ENCODE results near the gene CSNK1D. TPM values are rescaled to one million over a fixed set of nuclear protein-coding genes. Genes with fewer than 3 reads are reported as not detected.

CSNK1D gene
- total RNA-seq, 2 donors from 2014 or later = 140 to 142 TPM

GRCh38 chr17:82223517-82223916 is 50.0 kb downstream of the CSNK1D start:
- no peaks in the 10 kb centered on the region for H3K9me3 Mint-ChIP-seq
- H3K27me3 Mint-ChIP-seq = no peaks in the 10 kb centered on the region
- H3K36me3 Mint-ChIP-seq (ENCODE audit: low read depth) = peaks cover 6% of the 10 kb centered on the region
- no peak for ATAC-seq (replicated peaks)
- H3K4me3 Mint-ChIP-seq = no peak overlapping the region
- no peaks in the 10 kb centered on the region for H3K4me1 Mint-ChIP-seq
- no peak overlapping the region for H3K27ac Mint-ChIP-seq

- no peaks in the 10 kb centered on the region for H3K36me3 Mint-ChIP-seq (ENCODE audit: low read depth)
- ATAC-seq (replicated peaks) = no peak
- no peak overlapping the region for H3K27ac Mint-ChIP-seq
- H3K4me3 Mint-ChIP-seq = no peak overlapping the region
- no peaks in the 10 kb centered on the region for H3K27me3 Mint-ChIP-seq
- H3K9me3 Mint-ChIP-seq = no peaks in the 10 kb centered on the region
- no peaks in the 10 kb centered on the region for H3K4me1 Mint-ChIP-seq
Measured at GRCh38 chr17:82222816-82223215, 50.7 kb downstream of the CSNK1D start.

GRCh38 chr17:82221341-82221902 is 52.1 kb downstream of the CSNK1D start:
- H3K27me3 Mint-ChIP-seq = no peaks in the 10 kb centered on the region
- H3K4me3 Mint-ChIP-seq = no peak overlapping the region
- H3K27ac Mint-ChIP-seq = no peak overlapping the region
- no peaks in the 10 kb centered on the region for H3K9me3 Mint-ChIP-seq
- no peaks in the 10 kb centered on the region for H3K36me3 Mint-ChIP-seq (ENCODE audit: low read depth)
- no peak for ATAC-seq (replicated peaks)
- H3K4me1 Mint-ChIP-seq = peaks cover 1% of the 10 kb centered on the region

GRCh38 chr17:82219753-82220709 is 53.5 kb downstream of the CSNK1D start:
- ATAC-seq (replicated peaks) = no peak
- H3K4me1 Mint-ChIP-seq = peaks cover 8% of the 10 kb centered on the region
- H3K36me3 Mint-ChIP-seq (ENCODE audit: low read depth) = no peaks in the 10 kb centered on the region
- H3K9me3 Mint-ChIP-seq = no peaks in the 10 kb centered on the region
- H3K27me3 Mint-ChIP-seq = no peaks in the 10 kb centered on the region
- no peak overlapping the region for H3K4me3 Mint-ChIP-seq
- no peak overlapping the region for H3K27ac Mint-ChIP-seq

- H3K4me1 Mint-ChIP-seq = peaks cover 14% of the 10 kb centered on the region
- no peaks in the 10 kb centered on the region for H3K9me3 Mint-ChIP-seq
- no peak overlapping the region for H3K27ac Mint-ChIP-seq
- no peaks in the 10 kb centered on the region for H3K36me3 Mint-ChIP-seq (ENCODE audit: low read depth)
- no peak for ATAC-seq (replicated peaks)
- H3K27me3 Mint-ChIP-seq = no peaks in the 10 kb centered on the region
- H3K4me3 Mint-ChIP-seq = no peak overlapping the region
Measured at GRCh38 chr17:82219083-82219482, 54.4 kb downstream of the CSNK1D start.

GRCh38 chr17:82218349-82219075 is 55.0 kb downstream of the CSNK1D start:
- peaks cover 18% of the 10 kb centered on the region for H3K4me1 Mint-ChIP-seq
- no peaks in the 10 kb centered on the region for H3K9me3 Mint-ChIP-seq
- no peak overlapping the region for H3K27ac Mint-ChIP-seq
- no peak overlapping the region for H3K4me3 Mint-ChIP-seq
- H3K27me3 Mint-ChIP-seq = no peaks in the 10 kb centered on the region
- ATAC-seq (replicated peaks) = no peak
- no peaks in the 10 kb centered on the region for H3K36me3 Mint-ChIP-seq (ENCODE audit: low read depth)

- ATAC-seq (replicated peaks) = no peak
Measured at GRCh38 chr17:82217530-82218204, 55.8 kb downstream of the CSNK1D start.

GRCh38 chr17:82217120-82217529 is 56.4 kb downstream of the CSNK1D start:
- H3K27ac Mint-ChIP-seq = peak overlapping the region; percentile 84
- no peaks in the 10 kb centered on the region for H3K36me3 Mint-ChIP-seq (ENCODE audit: low read depth)
- H3K27me3 Mint-ChIP-seq = no peaks in the 10 kb centered on the region
- ATAC-seq (replicated peaks) = no peak
- no peaks in the 10 kb centered on the region for H3K9me3 Mint-ChIP-seq
- H3K4me1 Mint-ChIP-seq = peaks cover 20% of the 10 kb centered on the region
- H3K4me3 Mint-ChIP-seq = peak overlapping the region; percentile 70

More at GRCh38 chr17:82217530-82218204, 55.8 kb downstream of the CSNK1D start:
- Mint-ChIP-seq H3K36me3 (ENCODE audit: low read depth) (no peaks in the 10 kb centered on the region), H3K4me3 (no peak overlapping the region), H3K9me3 (no peaks in the 10 kb centered on the region), H3K27me3 (no peaks in the 10 kb centered on the region), H3K27ac (no peak overlapping the region), H3K4me1 (peaks cover 20% of the 10 kb centered on the region)

- peaks cover 20% of the 10 kb centered on the region for H3K4me1 Mint-ChIP-seq
- H3K27ac Mint-ChIP-seq = peak overlapping the region; percentile 84
- peak; percentile 83 for ATAC-seq (replicated peaks)
Measured at GRCh38 chr17:82216301-82217119, 57.0 kb downstream of the CSNK1D start.

GRCh38 chr17:82215972-82216300 is 57.6 kb downstream of the CSNK1D start:
- H3K27me3 Mint-ChIP-seq = no peaks in the 10 kb centered on the region
- H3K4me3 Mint-ChIP-seq = peak overlapping the region; percentile 70
- H3K27ac Mint-ChIP-seq = peak overlapping the region; percentile 84
- peaks cover 20% of the 10 kb centered on the region for H3K4me1 Mint-ChIP-seq
- no peaks in the 10 kb centered on the region for H3K9me3 Mint-ChIP-seq
- no peaks in the 10 kb centered on the region for H3K36me3 Mint-ChIP-seq (ENCODE audit: low read depth)
- no peak for ATAC-seq (replicated peaks)

More at GRCh38 chr17:82216301-82217119, 57.0 kb downstream of the CSNK1D start:
- Mint-ChIP-seq H3K36me3 (ENCODE audit: low read depth) (no peaks in the 10 kb centered on the region), H3K27me3 (no peaks in the 10 kb centered on the region), H3K4me3 (peak overlapping the region; percentile 70), H3K9me3 (no peaks in the 10 kb centered on the region)

- H3K27me3 Mint-ChIP-seq = no peaks in the 10 kb centered on the region
- H3K4me1 Mint-ChIP-seq = peaks cover 20% of the 10 kb centered on the region
- peak overlapping the region; percentile 84 for H3K27ac Mint-ChIP-seq
- H3K4me3 Mint-ChIP-seq = peak overlapping the region; percentile 70
- no peak for ATAC-seq (replicated peaks)
- no peaks in the 10 kb centered on the region for H3K36me3 Mint-ChIP-seq (ENCODE audit: low read depth)
- no peaks in the 10 kb centered on the region for H3K9me3 Mint-ChIP-seq
Measured at GRCh38 chr17:82215095-82215971, 58.2 kb downstream of the CSNK1D start.

GRCh38 chr17:82214012-82214628 is 59.4 kb downstream of the CSNK1D start:
- peak overlapping the region; percentile 67 for H3K4me3 Mint-ChIP-seq

More at GRCh38 chr17:82214012-82214628, 59.4 kb downstream of the CSNK1D start:
- H3K36me3 Mint-ChIP-seq (ENCODE audit: low read depth) = no peaks in the 10 kb centered on the region
- peaks cover 20% of the 10 kb centered on the region for H3K4me1 Mint-ChIP-seq
- ATAC-seq (replicated peaks) = no peak
- no peaks in the 10 kb centered on the region for H3K9me3 Mint-ChIP-seq
- H3K27ac Mint-ChIP-seq = peak overlapping the region; percentile 73
- H3K27me3 Mint-ChIP-seq = no peaks in the 10 kb centered on the region
